Stimulated activated CD4-positive, alpha-beta T cell treated with anti-CD3 and anti-CD28 coated beads, Interleukin-15, amount 100 ng/mL, for 48 hours (primary cell): ENCODE results near the gene TAOK1.

Experiments
- DNase-seq, 2 donors: peaks; one replicate each; pipeline ENCODE4 v3.0.0-alpha.2; 2020; ENCODE audit warnings: low read depth in 2 of 2

Gene TAOK1

GRCh38 chr17:29569245-29569950 lies 179.2 kb downstream of the TAOK1 start:
- no peak for DNase-seq

- DNase-seq = no peak
Observed at GRCh38 chr17:29570521-29570920, 180.4 kb downstream of the TAOK1 start.

- no peak for DNase-seq
Observed at GRCh38 chr17:29571486-29571882, 181.3 kb downstream of the TAOK1 start.

GRCh38 chr17:29571883-29572681 lies 181.9 kb downstream of the TAOK1 start:
- no peak for DNase-seq

- DNase-seq = peak in 1 of 2 donors; percentile 54
Observed at GRCh38 chr17:29572691-29573557, 182.8 kb downstream of the TAOK1 start.

GRCh38 chr17:29573558-29573869 lies 183.4 kb downstream of the TAOK1 start:
- DNase-seq = no peak

GRCh38 chr17:29573871-29574731 lies 183.9 kb downstream of the TAOK1 start:
- no peak for DNase-seq

- no peak for DNase-seq
Observed at GRCh38 chr17:29574732-29575510, 184.8 kb downstream of the TAOK1 start.

GRCh38 chr17:29575511-29576213 lies 185.5 kb downstream of the TAOK1 start:
- no peak for DNase-seq

GRCh38 chr17:29576214-29577000 lies 186.2 kb downstream of the TAOK1 start:
- DNase-seq = no peak

- no peak for DNase-seq
Observed at GRCh38 chr17:29577001-29577370, 186.8 kb downstream of the TAOK1 start.

- no peak for DNase-seq
Observed at GRCh38 chr17:29577385-29578211, 187.4 kb downstream of the TAOK1 start.

GRCh38 chr17:29578626-29579485 lies 188.7 kb downstream of the TAOK1 start:
- no peak for DNase-seq

- peak; percentile 85 to 89 for DNase-seq
Observed at GRCh38 chr17:29579866-29580771, 190.0 kb downstream of the TAOK1 start.

- DNase-seq = no peak
Observed at GRCh38 chr17:29581583-29582253, 191.6 kb downstream of the TAOK1 start.
